Midbrain (tissue), 1 donor: ENCODE data around the gene SLC2A5.
"Not testable (repeated sequence)": the region's sequence is repeated elsewhere in the genome, so short reads cannot be mapped to it uniquely, and the experiment has no call there.

Source experiments
- DNase-seq: peaks from one replicate; lab custom pipeline; 2025; lab: John Stamatoyannopoulos, UW

SLC2A5 gene

GRCh38 chr1:9005395-9005708, 64.1 kb downstream of the SLC2A5 start:
- DNase-seq: no peak

GRCh38 chr1:9004700-9005394, 64.6 kb downstream of the SLC2A5 start:
- peak; percentile 65 for DNase-seq

GRCh38 chr1:9004031-9004699, 65.3 kb downstream of the SLC2A5 start:
- no peak for DNase-seq

- not testable (repeated sequence) for DNase-seq
These were observed 67.2 kb downstream of the SLC2A5 start for GRCh38 chr1:9002215-9002560.

GRCh38 chr1:9001534-9002214, 67.8 kb downstream of the SLC2A5 start:
- not testable (repeated sequence) for DNase-seq

- DNase-seq: not testable (repeated sequence)
These were observed 75.3 kb downstream of the SLC2A5 start for GRCh38 chr1:8993962-8994675.

GRCh38 chr1:8992936-8993687, 76.3 kb downstream of the SLC2A5 start:
- DNase-seq: no peak

GRCh38 chr1:8989821-8990220, 79.6 kb downstream of the SLC2A5 start:
- no peak for DNase-seq

GRCh38 chr1:8989061-8989460, 80.4 kb downstream of the SLC2A5 start:
- no peak for DNase-seq

GRCh38 chr1:8988618-8988967, 80.8 kb downstream of the SLC2A5 start:
- no peak for DNase-seq

GRCh38 chr1:8987881-8988617, 81.4 kb downstream of the SLC2A5 start:
- peak; percentile 71 for DNase-seq

GRCh38 chr1:8986814-8987190, 82.6 kb downstream of the SLC2A5 start:
- DNase-seq: no peak

- DNase-seq: peak; percentile 59
These were observed 83.3 kb downstream of the SLC2A5 start for GRCh38 chr1:8985915-8986813.
